ENCODE results near the gene FBXL3.

- no peak for TF ChIP-seq CTCF (IDR thresholded peaks at IDR 0.05)
- TF ChIP-seq EZH2 (IDR thresholded peaks at IDR 0.05; ENCODE audit: borderline replicate concordance, insufficient read depth, low read depth, low read length, poor library complexity, severe bottlenecking): no peak
Observed at GRCh38 chr13:76983676-76984075, 43.3 kb downstream of the FBXL3 start.

All from B cell (primary cell).